Fibroblast of skin of left biceps (primary cell): ENCODE results near the gene IL4.
"Not testable (repeated sequence)": the region's sequence is repeated elsewhere in the genome, so short reads cannot be mapped to it uniquely, and the experiment has no call there.

Experiments used
- DNase-seq, 2 experiments: peaks; one replicate each; pipeline ENCODE4 v3.0.0-alpha.2; 2013; ENCODE audit warnings: low read depth in 2 of 2

The IL4 gene

GRCh38 chr5:132673939-132674630, at the start of gene IL4:
Gene IL4, plus strand, starts transcription at chr5:132673989. Its CDS starts 62 bp downstream, at chr5:132674051.
- no peak for DNase-seq

- DNase-seq, result no peak
Measured at GRCh38 chr5:132627470-132627869, 46.3 kb upstream of the IL4 start.

- no peak for DNase-seq
Measured at GRCh38 chr5:132628814-132629213, 45.0 kb upstream of the IL4 start.

- no peak for DNase-seq
Measured at GRCh38 chr5:132629230-132629944, 44.4 kb upstream of the IL4 start.

GRCh38 chr5:132633587-132633986, 40.2 kb upstream of the IL4 start:
- DNase-seq, result not testable (repeated sequence)

GRCh38 chr5:132635873-132636272, 37.9 kb upstream of the IL4 start:
- no peak for DNase-seq

- DNase-seq, result no peak
Measured at GRCh38 chr5:132637241-132637640, 36.5 kb upstream of the IL4 start.

GRCh38 chr5:132639706-132640130, 34.1 kb upstream of the IL4 start:
- DNase-seq, result no peak

- DNase-seq, result no peak
Measured at GRCh38 chr5:132640613-132641012, 33.2 kb upstream of the IL4 start.

GRCh38 chr5:132641241-132641723, 32.5 kb upstream of the IL4 start:
- DNase-seq, result no peak

- no peak for DNase-seq
Measured at GRCh38 chr5:132641841-132642240, 31.9 kb upstream of the IL4 start.

- no peak for DNase-seq
Measured at GRCh38 chr5:132644177-132644576, 29.6 kb upstream of the IL4 start.

GRCh38 chr5:132646583-132647266, 27.1 kb upstream of the IL4 start:
- DNase-seq, result no peak

- no peak for DNase-seq
Measured at GRCh38 chr5:132647473-132647872, 26.3 kb upstream of the IL4 start.

- DNase-seq, result no peak
Measured at GRCh38 chr5:132648355-132648754, 25.4 kb upstream of the IL4 start.

GRCh38 chr5:132651838-132652469, 21.8 kb upstream of the IL4 start:
- no peak for DNase-seq

- no peak for DNase-seq
Measured at GRCh38 chr5:132653716-132654115, 20.1 kb upstream of the IL4 start.

- no peak for DNase-seq
Measured at GRCh38 chr5:132655821-132656773, 17.7 kb upstream of the IL4 start.

GRCh38 chr5:132656774-132657355, 16.9 kb upstream of the IL4 start:
- no peak for DNase-seq

GRCh38 chr5:132657676-132658380, 16.0 kb upstream of the IL4 start, which contains the start of gene IL13:
Gene IL13, plus strand, starts transcription at chr5:132658173. Its CDS starts 14 bp downstream, at chr5:132658187.
- no peak for DNase-seq
